ENCODE data around the gene ZNF319.

Gene ZNF319

DNA sequence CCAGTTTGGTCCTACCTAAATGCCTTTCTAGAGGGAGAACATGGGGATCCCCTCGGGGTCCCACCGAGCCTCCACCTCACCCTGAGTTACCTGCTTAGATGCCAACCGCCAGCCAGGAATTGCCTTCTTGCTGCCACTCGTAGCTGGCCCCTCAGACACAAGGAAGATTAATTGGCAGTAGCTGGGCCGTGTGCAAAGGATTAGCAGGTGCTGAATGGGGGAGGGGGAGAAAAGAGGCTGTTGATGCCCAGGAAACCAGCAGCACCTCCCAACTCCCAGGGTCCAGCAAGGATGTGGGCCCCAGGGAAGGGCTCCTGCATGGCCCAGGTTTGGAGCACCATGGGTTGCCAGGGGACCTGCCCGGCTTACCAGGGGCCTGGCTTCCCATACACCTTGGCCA, 29.5 kb downstream of the ZNF319 start, which contains the start of gene CNGB1:
TSS of gene CNGB1 (minus strand) at position 159 of the 400 bp plus-strand sequence. CDS start 3,842 bp downstream, outside the sequence.
- no peak for DNase-seq

DNA sequence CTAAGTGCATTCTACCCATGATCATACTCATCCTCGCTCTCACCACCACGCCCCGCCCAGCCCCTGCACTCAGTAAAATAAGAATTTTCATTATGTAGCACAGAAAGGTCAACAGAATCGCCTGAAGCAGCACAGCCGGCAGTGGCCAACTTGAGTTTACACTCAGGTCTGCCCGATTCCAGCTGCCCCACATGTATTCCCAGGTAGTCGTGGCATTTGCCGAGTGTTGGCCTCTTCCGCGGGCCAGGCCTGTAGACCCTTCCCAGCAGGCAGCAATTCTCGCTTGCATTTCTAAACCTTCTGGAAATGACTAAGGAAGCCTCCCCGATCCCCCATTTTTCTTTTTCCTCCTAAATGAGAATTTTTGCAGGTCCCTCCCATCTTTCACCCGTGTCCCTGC, 30.2 kb downstream of the ZNF319 start:
- no peak for DNase-seq

GRCh38 chr16:57969451-57970123, 30.9 kb downstream of the ZNF319 start:
- DNase-seq, result no peak

DNA sequence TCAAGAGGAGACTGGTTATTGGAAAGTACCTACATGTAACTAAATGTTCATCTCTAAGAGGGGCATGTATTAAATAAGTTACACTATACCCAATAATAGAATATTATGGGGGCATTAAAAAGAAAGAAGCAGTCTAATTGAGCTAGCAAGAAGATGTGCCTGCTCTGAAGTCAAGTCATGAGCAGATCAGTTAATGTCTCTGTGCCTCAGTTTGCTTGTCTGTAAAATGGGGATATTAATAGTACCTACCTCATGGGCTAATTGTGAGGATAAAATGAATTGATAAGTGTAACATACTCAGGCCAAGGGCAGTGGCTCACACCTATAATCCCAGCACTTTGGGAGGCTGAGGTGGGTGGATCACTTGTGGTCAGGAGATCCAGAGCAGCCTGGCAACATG, 32.6 kb downstream of the ZNF319 start:
- DNase-seq, result no peak

DNA sequence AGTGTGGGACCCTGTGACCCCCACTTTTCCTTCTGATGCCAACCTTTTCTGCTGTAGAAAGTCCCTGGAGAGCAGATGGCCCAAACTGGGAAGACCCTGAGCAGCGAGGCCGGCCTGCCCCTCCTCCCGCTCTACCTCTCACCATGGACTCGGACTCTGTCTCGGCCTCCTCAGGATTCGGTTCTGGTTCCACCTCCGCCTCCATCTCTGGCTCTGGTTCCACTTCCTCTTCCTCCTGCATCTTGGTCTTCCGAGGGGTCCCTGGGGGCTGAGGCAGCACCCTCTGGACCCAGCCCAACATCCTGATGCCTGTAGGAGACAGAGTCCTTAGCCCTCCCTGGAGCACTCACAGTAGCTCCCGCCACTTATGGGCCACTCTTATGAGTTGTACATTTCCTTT, 33.5 kb downstream of the ZNF319 start:
- DNase-seq, result no peak

DNA sequence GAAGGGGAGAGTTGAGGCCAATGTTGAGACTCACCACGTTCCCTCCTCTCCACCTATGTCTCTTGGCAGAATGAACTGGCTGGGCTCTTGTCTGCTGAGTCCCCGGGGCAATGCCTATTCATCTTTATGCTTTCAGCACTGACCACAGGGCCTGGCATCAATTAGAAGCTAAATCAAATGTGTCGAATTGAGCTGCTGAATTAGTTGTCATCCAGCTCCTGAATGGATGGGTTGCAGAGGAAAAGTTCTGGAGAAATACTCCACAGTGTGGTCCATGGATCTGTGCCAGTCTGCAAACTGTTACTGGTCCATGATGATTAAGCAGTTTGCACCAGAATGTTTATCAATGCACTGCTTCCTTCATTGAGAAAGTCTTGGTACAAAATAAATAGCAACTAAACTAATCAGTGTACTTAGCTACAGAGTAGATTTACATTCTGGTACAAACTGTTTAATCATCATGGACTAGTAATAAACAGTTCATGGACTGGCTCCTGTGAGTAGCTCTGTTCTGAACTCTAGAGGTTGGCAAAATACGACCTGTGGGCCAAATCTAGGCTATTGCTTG, 34.2 kb downstream of the ZNF319 start:
- no peak for DNase-seq

GRCh38 chr16:57964157-57964700, 36.2 kb downstream of the ZNF319 start:
- DNase-seq, result no peak

DNA sequence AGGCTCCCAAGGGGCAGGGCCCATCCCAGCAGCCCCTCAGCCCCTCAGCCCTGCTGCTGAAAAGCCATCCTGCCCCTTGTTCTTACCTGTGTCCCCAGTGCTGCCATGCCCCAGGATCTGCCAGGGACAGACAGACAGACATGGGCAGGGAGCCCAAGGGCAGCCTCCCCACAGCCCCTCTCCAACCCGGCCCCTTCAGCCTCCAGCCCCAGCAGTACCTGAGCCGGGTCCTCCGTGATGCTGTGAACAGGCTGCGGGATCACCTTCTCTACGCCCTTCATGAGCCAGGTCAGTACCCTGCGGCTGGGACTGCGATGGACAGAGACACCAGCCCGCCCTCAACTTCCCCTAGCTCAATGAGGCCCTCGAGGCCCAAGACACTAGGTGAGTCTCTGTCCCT, 37.7 kb downstream of the ZNF319 start:
- DNase-seq, result no peak

DNA sequence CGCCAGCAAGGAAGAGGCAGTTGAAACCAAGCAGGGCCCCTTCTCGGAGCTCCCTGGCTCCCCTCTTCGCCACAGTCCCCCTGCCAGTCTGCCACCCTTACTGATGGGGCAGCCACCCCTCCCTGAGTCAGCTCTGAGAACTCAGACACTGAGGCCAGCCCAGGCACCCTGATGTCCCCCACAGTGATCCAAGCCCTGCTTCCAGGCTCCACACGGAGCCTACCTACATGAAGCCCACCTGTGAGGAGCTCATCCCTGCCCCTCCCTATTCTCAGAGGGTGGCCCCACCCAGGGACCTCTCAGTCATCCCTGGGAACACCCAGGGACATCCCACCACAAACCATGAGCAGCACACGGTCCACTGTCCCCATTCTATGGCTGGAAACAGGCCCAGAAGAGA, 38.4 kb downstream of the ZNF319 start:
- no peak for DNase-seq

DNA sequence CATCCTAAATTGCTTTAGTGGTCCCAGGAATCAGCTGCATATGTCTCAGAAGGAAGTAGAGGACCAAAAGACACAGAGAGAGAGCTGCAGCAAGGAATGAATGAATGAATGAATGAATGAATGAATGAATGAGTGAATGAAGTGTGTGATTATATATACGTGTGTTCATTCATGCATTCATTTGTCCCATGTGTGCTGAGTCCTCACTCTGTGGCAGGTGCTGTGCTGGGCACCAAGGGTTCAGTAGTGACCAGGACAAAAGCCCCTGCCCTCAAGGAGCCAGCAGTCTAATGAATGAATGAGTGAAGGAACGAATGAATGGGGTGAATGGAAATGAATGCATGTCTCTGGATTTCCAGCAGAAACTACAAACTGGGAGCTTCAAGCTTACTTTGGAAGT, 38.9 kb downstream of the ZNF319 start:
- no peak for DNase-seq

- DNase-seq, result no peak
These were observed 39.5 kb downstream of the ZNF319 start for GRCh38 chr16:57960826-57961472.

- no peak for DNase-seq
These were observed 40.2 kb downstream of the ZNF319 start for GRCh38 chr16:57960310-57960709.

DNA sequence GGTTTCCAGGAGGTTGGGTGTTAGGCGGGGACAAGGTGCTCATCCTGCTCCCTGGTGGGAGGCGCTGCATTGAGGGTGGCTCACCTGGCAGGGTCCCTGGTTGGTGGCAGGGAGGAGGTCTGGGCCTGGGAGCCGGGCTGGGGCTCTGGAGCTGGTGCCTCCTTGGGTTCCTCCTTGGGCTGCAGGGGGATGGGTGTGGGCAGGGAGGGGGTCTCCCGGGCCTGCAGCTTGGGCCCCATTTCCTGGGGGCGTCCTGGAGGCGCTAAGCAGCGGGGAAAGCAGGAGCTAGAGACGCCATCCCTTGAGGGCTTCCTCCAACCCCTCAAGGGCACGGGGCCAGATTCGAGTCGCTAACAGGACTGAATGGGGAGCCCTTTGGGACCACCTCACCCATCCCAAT, 40.7 kb downstream of the ZNF319 start:
- no peak for DNase-seq

DNA sequence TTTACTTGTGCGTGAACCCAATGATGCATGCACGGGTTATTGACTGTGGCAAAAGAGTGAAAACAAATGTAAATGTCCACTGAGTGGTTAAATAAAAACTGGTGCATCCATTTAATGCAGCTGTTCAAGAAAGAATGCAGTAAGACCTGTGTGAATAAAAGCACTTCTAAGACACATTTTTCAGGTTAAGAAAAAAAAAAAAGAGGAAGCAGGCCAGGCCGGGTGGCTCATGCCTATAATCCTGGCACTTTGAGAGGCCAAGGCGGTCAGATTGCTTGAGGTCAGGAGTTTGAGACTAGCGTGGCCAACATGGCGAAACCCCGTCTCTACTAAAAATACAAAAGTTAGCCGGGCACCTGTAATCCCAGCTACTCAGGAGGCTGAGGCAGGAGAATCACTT, 41.4 kb downstream of the ZNF319 start:
- no peak for DNase-seq

DNA sequence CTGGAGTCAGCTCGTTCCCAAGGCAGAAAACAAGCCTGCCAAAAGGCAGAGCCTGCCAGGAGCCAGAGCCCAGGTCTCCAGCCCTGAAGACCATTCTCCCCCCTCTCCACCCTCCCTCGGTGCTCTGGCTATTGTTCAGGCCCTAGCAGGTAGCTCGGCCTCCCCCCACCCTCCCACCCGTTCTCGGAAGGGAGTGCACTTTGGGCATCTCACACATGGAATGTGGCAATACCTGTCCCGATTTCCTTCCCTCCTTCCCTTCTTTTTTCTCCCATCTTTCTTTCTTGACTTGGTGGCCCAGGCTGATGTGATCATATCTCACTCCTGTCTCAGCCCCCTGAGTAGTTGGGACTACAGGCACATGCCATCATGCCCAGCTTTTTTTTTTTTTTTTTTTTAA, 41.9 kb downstream of the ZNF319 start:
- no peak for DNase-seq

GRCh38 chr16:57957673-57958392, 42.6 kb downstream of the ZNF319 start:
- no peak for DNase-seq

- no peak for DNase-seq
These were observed 43.4 kb downstream of the ZNF319 start for GRCh38 chr16:57956924-57957672.

DNA sequence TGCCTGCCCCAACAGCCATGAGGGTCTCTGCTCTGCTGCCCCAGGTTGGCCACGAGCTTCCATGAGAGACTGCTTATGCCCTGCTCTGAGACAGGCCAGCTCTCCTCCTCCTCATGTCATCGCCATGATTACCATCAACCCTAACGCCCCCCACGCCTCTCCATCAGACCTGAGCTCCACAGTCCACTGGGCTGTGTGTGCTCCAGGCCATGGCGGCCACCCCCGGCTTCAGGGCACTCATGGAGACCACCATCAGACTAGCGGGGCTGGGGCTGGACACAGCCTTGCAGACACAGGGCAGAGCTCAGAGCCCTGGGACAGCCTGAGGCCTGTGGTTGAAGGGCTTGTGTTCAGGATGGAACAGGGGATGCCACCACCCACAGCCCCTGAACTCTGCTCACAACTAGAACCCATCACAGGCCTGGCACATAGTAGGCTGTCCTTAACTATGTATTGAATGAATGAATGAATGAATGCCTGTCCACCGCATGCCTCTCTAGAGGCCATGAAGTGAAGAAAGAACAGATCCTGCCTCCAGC, 44.1 kb downstream of the ZNF319 start:
- DNase-seq, result no peak

DNA sequence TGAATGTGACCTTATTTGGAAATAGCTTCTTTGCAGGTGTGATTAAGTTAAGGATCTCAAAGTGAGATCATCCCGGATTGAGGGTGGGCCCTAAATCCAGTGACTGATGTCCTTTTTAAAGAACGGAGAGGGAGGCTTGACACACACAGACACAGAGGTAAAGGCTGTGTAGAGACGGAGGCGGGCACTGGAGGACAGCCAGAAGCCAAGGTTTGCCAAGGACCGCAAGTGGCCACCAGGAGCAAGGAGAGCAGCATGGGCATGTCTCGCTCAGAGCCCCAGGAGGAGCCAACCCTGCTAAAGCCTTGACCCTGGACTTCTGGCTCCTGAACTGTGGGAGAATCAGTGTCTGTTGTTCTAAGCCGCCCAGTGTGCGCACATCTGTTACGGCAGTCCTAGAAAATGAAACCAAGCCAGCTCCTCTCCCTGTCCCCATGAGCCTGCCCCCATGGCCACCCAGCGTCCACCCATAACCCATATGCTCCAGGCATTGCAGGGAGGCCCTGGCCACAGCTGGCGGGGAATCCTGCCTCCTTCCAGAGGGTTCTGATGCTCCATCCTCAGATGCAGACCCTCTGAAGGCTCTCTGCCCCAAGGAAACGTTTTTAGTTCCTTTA, 44.8 kb downstream of the ZNF319 start:
- DNase-seq, result no peak

DNA sequence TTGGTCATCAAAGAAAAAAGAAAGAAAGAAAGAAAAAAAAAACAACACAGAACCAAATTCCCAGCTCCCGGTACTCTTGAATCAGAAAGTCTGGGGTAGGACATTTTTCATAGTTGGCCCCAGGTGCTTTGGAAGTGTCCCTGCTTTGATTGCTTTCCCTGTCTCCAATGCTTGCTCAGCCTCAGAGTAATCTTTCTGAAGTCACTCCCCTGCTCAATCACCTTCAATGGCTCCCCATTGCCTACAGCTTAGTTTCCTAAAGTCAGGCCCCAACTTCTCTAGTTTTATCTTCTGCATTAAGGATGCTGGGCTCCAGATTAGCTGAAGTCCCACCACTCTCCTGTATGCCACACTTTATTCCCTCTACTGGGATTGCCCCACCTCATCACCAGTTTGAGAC, 46.6 kb downstream of the ZNF319 start:
- no peak for DNase-seq

DNA sequence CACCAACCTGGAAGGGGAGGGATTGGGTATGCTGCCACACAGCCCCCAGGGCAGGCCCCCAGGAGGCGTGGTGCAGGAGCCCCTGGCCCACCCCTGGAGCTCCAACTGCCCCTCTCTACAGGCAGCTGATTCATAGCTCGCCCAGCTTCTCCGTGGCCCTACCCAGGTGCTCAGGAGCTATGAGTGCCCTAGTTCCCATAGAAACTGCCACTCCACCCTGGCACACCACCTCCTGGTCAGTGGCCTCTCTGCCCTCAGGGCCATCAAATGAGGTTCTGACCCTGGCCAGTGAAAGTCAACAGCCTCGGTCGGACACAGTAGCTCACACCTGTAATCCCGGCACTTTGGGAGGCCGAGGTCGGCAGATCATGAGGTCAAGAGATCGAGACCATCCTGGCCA, 47.6 kb downstream of the ZNF319 start:
- DNase-seq, result no peak
